ENCODE measurements around the gene TMEM231.
"Not testable (repeated sequence)": the region's sequence is repeated elsewhere in the genome, so short reads cannot be mapped to it uniquely, and the experiment has no call there.

TMEM231 gene

DNA sequence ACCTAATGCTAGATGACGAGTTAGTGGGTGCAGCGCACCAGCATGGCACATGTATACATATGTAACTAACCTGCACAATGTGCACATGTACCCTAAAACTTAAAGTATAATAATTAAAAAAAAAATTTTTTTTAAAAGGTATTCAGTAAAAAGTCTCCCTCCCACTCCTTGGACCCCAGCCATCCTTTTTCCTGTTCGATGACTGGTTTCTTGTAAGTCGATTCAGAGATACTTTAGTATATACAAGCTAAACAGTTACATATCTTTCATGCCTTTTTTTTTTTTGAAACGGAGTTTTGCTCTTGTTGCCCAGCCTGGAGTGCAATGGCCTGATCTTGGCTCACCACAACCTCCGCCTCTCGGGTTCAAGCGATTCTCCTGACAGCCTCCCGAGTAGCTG is 35.9 kb upstream of the TMEM231 start:
- not testable (repeated sequence) for H3K4me3 ChIP-seq (ENCODE audit: low read length); DNase-seq; H2AK5ac ChIP-seq (ENCODE audit: low read length); H3K4ac ChIP-seq (ENCODE audit: low read depth, low read length); H2BK5ac ChIP-seq (ENCODE audit: low read length); H3K18ac ChIP-seq (ENCODE audit: low read length); H3K36me3 ChIP-seq (ENCODE audit: control insufficient read depth, insufficient read depth, low read length); H3K56ac ChIP-seq (ENCODE audit: low read length); H2BK120ac ChIP-seq (ENCODE audit: low read depth, low read length); H3K4me2 ChIP-seq (ENCODE audit: low read length); H3K9ac ChIP-seq (ENCODE audit: low read length); H2BK15ac ChIP-seq (replicated peaks; ENCODE audit: low read depth); H4K5ac ChIP-seq (ENCODE audit: low read length); H3K4me1 ChIP-seq (ENCODE audit: control insufficient read depth, low read depth, low read length); H3K79me1 ChIP-seq (ENCODE audit: low read length); H3K27me3 ChIP-seq (ENCODE audit: insufficient read depth, low read length, poor library complexity); H3K79me2 ChIP-seq (ENCODE audit: control insufficient read depth, insufficient read depth, low read length); H4K8ac ChIP-seq (ENCODE audit: low read depth, low read length); H3K23ac ChIP-seq (ENCODE audit: low read length); H3K27ac ChIP-seq (ENCODE audit: low read depth, low read length)
- no CpG with 5 or more reads among the region's 9 CpGs for WGBS (ENCODE audit: extremely low coverage, insufficient coverage, low lambda C conversion rate)

GRCh38 chr16:75590920-75591843 is 35.1 kb upstream of the TMEM231 start:
- Histone ChIP-seq H3K36me3 (ENCODE audit: control insufficient read depth, insufficient read depth, low read length) (no peaks in the 10 kb centered on the region), H3K79me1 (ENCODE audit: low read length) (no peaks in the 10 kb centered on the region), H2BK5ac (ENCODE audit: low read length) (no peak overlapping the region), H3K27me3 (ENCODE audit: insufficient read depth, low read length, poor library complexity) (no peaks in the 10 kb centered on the region), H4K5ac (ENCODE audit: low read length) (no peak overlapping the region), H3K9ac (ENCODE audit: low read length) (peak overlapping the region; percentile 6), H3K4me2 (ENCODE audit: low read length) (no peak overlapping the region), H2AK5ac (ENCODE audit: low read length) (no peak overlapping the region), H2BK120ac (ENCODE audit: low read depth, low read length) (peak overlapping the region; percentile 23), H3K4me3 (ENCODE audit: low read length) (no peak overlapping the region), H4K8ac (ENCODE audit: low read depth, low read length) (no peak overlapping the region), H3K4ac (ENCODE audit: low read depth, low read length) (no peak overlapping the region), H3K23ac (ENCODE audit: low read length) (no peak overlapping the region), H3K18ac (ENCODE audit: low read length) (peak overlapping the region; percentile 92), H3K79me2 (ENCODE audit: control insufficient read depth, insufficient read depth, low read length) (no peaks in the 10 kb centered on the region), H3K27ac (ENCODE audit: low read depth, low read length) (peak overlapping the region; percentile 52), H3K56ac (ENCODE audit: low read length) (peak overlapping the region; percentile 68), H2BK15ac (replicated peaks; ENCODE audit: low read depth) (no peak overlapping the region), H3K4me1 (ENCODE audit: control insufficient read depth, low read depth, low read length) (peaks cover 5% of the 10 kb centered on the region)
- DNase-seq: peak; percentile 72
- no CpG with 5 or more reads among the region's 8 CpGs for WGBS (ENCODE audit: extremely low coverage, insufficient coverage, low lambda C conversion rate)

DNA sequence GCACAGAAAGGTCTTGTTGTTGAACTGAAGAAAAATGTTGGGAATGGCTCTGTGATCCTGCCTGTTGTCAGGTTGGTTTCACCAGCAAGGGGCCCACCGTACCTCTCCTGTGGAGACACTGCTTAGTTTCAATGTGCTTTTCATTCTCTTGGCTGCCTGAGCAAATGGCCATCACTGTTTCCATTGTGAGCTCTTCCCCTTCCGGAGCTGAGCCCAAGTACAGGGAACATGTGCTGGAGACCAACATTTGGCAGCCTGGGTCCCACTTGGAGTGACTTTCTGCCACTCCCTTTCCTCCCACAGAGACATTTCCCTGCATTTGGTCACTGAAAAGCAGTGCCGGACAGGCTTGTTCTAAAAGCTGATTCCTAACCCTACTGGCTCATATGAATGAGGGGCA is 33.3 kb upstream of the TMEM231 start:
- H3K27ac ChIP-seq (ENCODE audit: low read depth, low read length): no peak overlapping the region
- H4K5ac ChIP-seq (ENCODE audit: low read length): no peak overlapping the region
- no peak overlapping the region for H3K18ac ChIP-seq (ENCODE audit: low read length)
- H3K9ac ChIP-seq (ENCODE audit: low read length): no peak overlapping the region
- H3K4me3 ChIP-seq (ENCODE audit: low read length): no peak overlapping the region
- H3K79me1 ChIP-seq (ENCODE audit: low read length): no peaks in the 10 kb centered on the region
- no peak overlapping the region for H3K4me2 ChIP-seq (ENCODE audit: low read length)
- H4K8ac ChIP-seq (ENCODE audit: low read depth, low read length): no peak overlapping the region
- no peaks in the 10 kb centered on the region for H3K36me3 ChIP-seq (ENCODE audit: control insufficient read depth, insufficient read depth, low read length)
- no peak overlapping the region for H3K56ac ChIP-seq (ENCODE audit: low read length)
- no peak overlapping the region for H3K23ac ChIP-seq (ENCODE audit: low read length)
- H3K4ac ChIP-seq (ENCODE audit: low read depth, low read length): no peak overlapping the region
- no peaks in the 10 kb centered on the region for H3K27me3 ChIP-seq (ENCODE audit: insufficient read depth, low read length, poor library complexity)
- no peak overlapping the region for H2AK5ac ChIP-seq (ENCODE audit: low read length)
- no peak for DNase-seq
- peaks cover 5% of the 10 kb centered on the region for H3K4me1 ChIP-seq (ENCODE audit: control insufficient read depth, low read depth, low read length)
- H2BK15ac ChIP-seq (replicated peaks; ENCODE audit: low read depth): no peak overlapping the region
- no CpG with 5 or more reads among the region's 3 CpGs for WGBS (ENCODE audit: extremely low coverage, insufficient coverage, low lambda C conversion rate)
- H3K79me2 ChIP-seq (ENCODE audit: control insufficient read depth, insufficient read depth, low read length): no peaks in the 10 kb centered on the region
- H2BK5ac ChIP-seq (ENCODE audit: low read length): no peak overlapping the region
- H2BK120ac ChIP-seq (ENCODE audit: low read depth, low read length): no peak overlapping the region

DNA sequence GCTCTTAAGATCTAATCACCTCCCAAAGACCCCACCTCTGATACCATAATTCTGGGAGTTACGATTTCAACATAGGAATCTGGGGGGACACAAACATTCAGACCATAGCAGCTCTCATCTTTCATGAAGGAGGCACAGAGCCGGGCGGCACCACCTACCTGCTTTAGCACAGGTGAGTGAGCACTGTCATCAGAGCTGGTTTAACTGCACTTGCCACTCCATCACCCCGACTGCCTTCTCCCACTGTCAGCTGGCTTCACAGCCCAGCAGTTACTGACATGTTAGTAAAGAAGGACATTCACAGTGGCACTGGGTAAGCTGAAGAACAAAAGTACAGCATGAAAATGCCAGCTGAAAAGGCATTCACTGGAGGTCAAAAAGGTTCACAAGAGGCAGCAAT is 32.7 kb upstream of the TMEM231 start:
- Histone ChIP-seq H3K36me3 (ENCODE audit: control insufficient read depth, insufficient read depth, low read length) (no peaks in the 10 kb centered on the region), H3K23ac (ENCODE audit: low read length) (no peak overlapping the region), H3K56ac (ENCODE audit: low read length) (no peak overlapping the region), H3K79me1 (ENCODE audit: low read length) (no peaks in the 10 kb centered on the region), H4K5ac (ENCODE audit: low read length) (no peak overlapping the region), H3K4me2 (ENCODE audit: low read length) (no peak overlapping the region), H3K27ac (ENCODE audit: low read depth, low read length) (no peak overlapping the region), H2BK5ac (ENCODE audit: low read length) (no peak overlapping the region), H3K4me3 (ENCODE audit: low read length) (no peak overlapping the region), H2BK120ac (ENCODE audit: low read depth, low read length) (no peak overlapping the region), H3K9ac (ENCODE audit: low read length) (no peak overlapping the region), H3K18ac (ENCODE audit: low read length) (no peak overlapping the region), H4K8ac (ENCODE audit: low read depth, low read length) (no peak overlapping the region), H2AK5ac (ENCODE audit: low read length) (no peak overlapping the region), H3K79me2 (ENCODE audit: control insufficient read depth, insufficient read depth, low read length) (no peaks in the 10 kb centered on the region), H3K4me1 (ENCODE audit: control insufficient read depth, low read depth, low read length) (peaks cover 5% of the 10 kb centered on the region), H3K27me3 (ENCODE audit: insufficient read depth, low read length, poor library complexity) (no peaks in the 10 kb centered on the region), H3K4ac (ENCODE audit: low read depth, low read length) (no peak overlapping the region), H2BK15ac (replicated peaks; ENCODE audit: low read depth) (no peak overlapping the region)
- DNase-seq: no peak
- WGBS (ENCODE audit: extremely low coverage, insufficient coverage, low lambda C conversion rate): no CpG with 5 or more reads among the region's 4 CpGs

- Histone ChIP-seq H3K4ac (ENCODE audit: low read depth, low read length) (no peak overlapping the region), H3K9ac (ENCODE audit: low read length) (no peak overlapping the region), H2BK120ac (ENCODE audit: low read depth, low read length) (no peak overlapping the region), H3K56ac (ENCODE audit: low read length) (no peak overlapping the region), H3K79me2 (ENCODE audit: control insufficient read depth, insufficient read depth, low read length) (no peaks in the 10 kb centered on the region), H2AK5ac (ENCODE audit: low read length) (no peak overlapping the region), H3K4me1 (ENCODE audit: control insufficient read depth, low read depth, low read length) (no peaks in the 10 kb centered on the region), H3K36me3 (ENCODE audit: control insufficient read depth, insufficient read depth, low read length) (no peaks in the 10 kb centered on the region), H3K23ac (ENCODE audit: low read length) (no peak overlapping the region), H4K5ac (ENCODE audit: low read length) (no peak overlapping the region), H3K27ac (ENCODE audit: low read depth, low read length) (no peak overlapping the region), H3K4me2 (ENCODE audit: low read length) (no peak overlapping the region), H3K4me3 (ENCODE audit: low read length) (no peak overlapping the region), H4K8ac (ENCODE audit: low read depth, low read length) (no peak overlapping the region), H2BK5ac (ENCODE audit: low read length) (no peak overlapping the region), H2BK15ac (replicated peaks; ENCODE audit: low read depth) (no peak overlapping the region), H3K27me3 (ENCODE audit: insufficient read depth, low read length, poor library complexity) (no peaks in the 10 kb centered on the region), H3K79me1 (ENCODE audit: low read length) (no peaks in the 10 kb centered on the region), H3K18ac (ENCODE audit: low read length) (no peak overlapping the region)
- WGBS (ENCODE audit: extremely low coverage, insufficient coverage, low lambda C conversion rate): no CpG with 5 or more reads among the region's 3 CpGs
- DNase-seq: no peak
Observed at GRCh38 chr16:75584108-75584507, 28.1 kb upstream of the TMEM231 start.

Measured in mesendoderm (in vitro differentiated cells).